Endothelial cell of umbilical vein (primary cell): Measurements from ENCODE around the gene ABCB9. TPM values are rescaled to one million over a fixed set of nuclear protein-coding genes. Genes with fewer than 3 reads are reported as not detected.

ENCODE experiments used
- BruUV-seq: library from RNA; stranded (reverse); fragments of 400-500 nt; replicated peaks from 2 replicates; lab custom pipeline; 2021; lab: Mats Ljungman, UMichigan
- CTCF ChIA-PET: fragments of 300-600, 350-600 bp; sonication (Branson Sonifier 250); formaldehyde crosslinking; loops from one replicate; lab custom pipeline; 2021; ENCODE audit warnings: antibody characterized with exemption, inconsistent platforms; lab: Charles Lee
- POLR2A ChIA-PET: fragments of 300-600, 350-600 bp; sonication (Branson Sonifier 250); formaldehyde crosslinking; loops from one replicate; lab custom pipeline; 2021; ENCODE audit warnings: antibody characterized with exemption, inconsistent platforms; lab: Charles Lee
- DNase-seq: peaks from one replicate; pipeline ENCODE4 v3.0.0-alpha.2; 2011; ENCODE audit warnings: low read depth, low spot score
- FAIRE-seq: peaks from 2 replicates; lab custom pipeline; 2011; peaks lifted over from hg19 to GRCh38; lab: Jason Lieb, UNC
- H2AFZ ChIP-seq: 2 replicates; pipeline ENCODE4 v1.6.0; 2012; ENCODE audit warnings: low read depth, low read length, control low read depth, inconsistent platforms
- H3K27ac ChIP-seq: 2 replicates; pipeline ENCODE4 v1.5.1; 2011; ENCODE audit warnings: low read depth, mild to moderate bottlenecking, control low read depth, low read length, moderate library complexity; ENCODE audit not compliant: insufficient read depth
- H3K27me3 ChIP-seq, 2 experiments: 2 replicates each; pipeline versions ENCODE4 v1.6.0 to v1.6.1; 2011; ENCODE audit warnings: low read length in 2 of 2, mixed read lengths in 1 of 2; ENCODE audit not compliant: control insufficient read depth in 2 of 2, insufficient read depth in 2 of 2
- H3K36me3 ChIP-seq, 2 experiments: 2 replicates in 1 of 2; 3 replicates in 1 of 2; pipeline ENCODE4 v1.5.1; 2011; ENCODE audit warnings: low read length in 2 of 2, mild to moderate bottlenecking in 1 of 2, moderate library complexity in 1 of 2; ENCODE audit not compliant: control insufficient read depth in 2 of 2, insufficient read depth in 2 of 2; ENCODE audit errors: extremely low read depth in 1 of 2
- H3K4me1 ChIP-seq: 3 replicates; pipeline ENCODE4 v1.5.1; 2011; ENCODE audit warnings: mild to moderate bottlenecking, low read length; ENCODE audit not compliant: control insufficient read depth, insufficient read depth; ENCODE audit errors: extremely low read depth
- H3K4me2 ChIP-seq: 2 replicates; pipeline ENCODE4 v1.6.1; 2011; ENCODE audit warnings: low read length, control low read depth, mixed read lengths; ENCODE audit not compliant: insufficient read depth
- H3K4me3 ChIP-seq, 3 experiments: fragments of 200-600 bp in 1 of 3; sonication (generic), shearing (Covaris generic) in 1 of 3; replicated peaks in 1 of 3; 2 replicates each; pipeline ENCODE4 v1.5.1; 2011 to 2016; ENCODE audit warnings: control low read depth in 3 of 3, low read length in 3 of 3, mild to moderate bottlenecking in 2 of 3, inconsistent platforms in 1 of 3, low read depth in 1 of 3, moderate library complexity in 1 of 3; ENCODE audit not compliant: insufficient read depth in 1 of 3
- H3K79me2 ChIP-seq: 2 replicates; pipeline ENCODE4 v1.6.0; 2012; ENCODE audit warnings: low read length, inconsistent platforms; ENCODE audit not compliant: control insufficient read depth, insufficient read depth
- H3K9ac ChIP-seq: replicated peaks from 2 replicates; pipeline ENCODE3; 2011; ENCODE audit warnings: low read length, control low read depth; ENCODE audit not compliant: insufficient read depth; ENCODE audit errors: extremely low read depth
- H3K9me1 ChIP-seq: replicated peaks from 3 replicates; pipeline ENCODE4 v1.6.0; 2011; ENCODE audit warnings: mild to moderate bottlenecking, low read length; ENCODE audit not compliant: control insufficient read depth, insufficient read depth; ENCODE audit errors: extremely low read depth
- H3K9me3 ChIP-seq: replicated peaks from 2 replicates; pipeline ENCODE4 v1.5.1; 2012; ENCODE audit warnings: low read length, inconsistent platforms; ENCODE audit not compliant: control insufficient read depth, insufficient read depth
- H4K20me1 ChIP-seq: replicated peaks from 2 replicates; pipeline ENCODE3; 2011; ENCODE audit warnings: mild to moderate bottlenecking, low read length; ENCODE audit not compliant: control insufficient read depth, insufficient read depth; ENCODE audit errors: extremely low read depth
- EZH2 ChIP-seq: IDR thresholded peaks from 2 replicates; pipeline ENCODE4 v1.6.1; 2012; ENCODE audit warnings: borderline replicate concordance, low read depth, mild to moderate bottlenecking, moderate library complexity, low read length, inconsistent platforms; ENCODE audit not compliant: severe bottlenecking
- FOS ChIP-seq: IDR thresholded peaks from 2 replicates; pipeline ENCODE4 v1.6.1; 2011; ENCODE audit warnings: mild to moderate bottlenecking, low read length, moderate library complexity, borderline replicate concordance; ENCODE audit not compliant: insufficient read depth
- GATA2 ChIP-seq: IDR thresholded peaks from 2 replicates; pipeline ENCODE4 v1.7.0; 2011; ENCODE audit warnings: low read depth, mild to moderate bottlenecking, moderate library complexity, mixed read lengths, low read length; ENCODE audit not compliant: insufficient read length, insufficient read depth
- JUN ChIP-seq: IDR thresholded peaks from 2 replicates; pipeline ENCODE4 v1.6.1; 2011; ENCODE audit warnings: borderline replicate concordance, low read depth; ENCODE audit not compliant: insufficient read length, insufficient read depth
- MYC ChIP-seq: IDR thresholded peaks from one replicate; pipeline ENCODE4 v1.6.1; 2011; ENCODE audit warnings: mild to moderate bottlenecking, low read depth, low read length
- POLR2A ChIP-seq: IDR thresholded peaks from 2 replicates; pipeline ENCODE4 v1.6.1; 2012; ENCODE audit warnings: low read depth, mild to moderate bottlenecking, control low read depth, low read length
- POLR2AphosphoS5 ChIP-seq: IDR thresholded peaks from 2 replicates; pipeline ENCODE4 v1.6.1; 2012; ENCODE audit warnings: low read depth, mild to moderate bottlenecking, control low read depth, low read length, moderate library complexity; ENCODE audit not compliant: insufficient read depth
- dilution Hi-C: fragments of 300-500 bp; cut with MboI; formaldehyde crosslinking; loops from one replicate; pipeline ENCODE4 v1.15.0; 2019; ENCODE audit warnings: low sequenced_read_pairs; ENCODE audit not compliant: extremely low pct_ligation_motif_present
- intact Hi-C: fragments of 100-400 bp; cut with micrococcal nuclease; formaldehyde crosslinking; loops from one replicate; pipeline ENCODE4 v1.10.0; 2022
- polyA plus RNA-seq, 4 experiments: library from polyadenylated mRNA; depleted of rRNA in 3 of 4; stranded (reverse) in 3 of 4; unstranded in 1 of 4; fragments of >200 nt; gene quantifications; 2 replicates each; pipeline versions ENCODE4 v1.2.1 to v1.2.3, GENCODE V29; 2011 to 2012; ENCODE audit warnings: missing spikeins in 1 of 4
- total RNA-seq: library from RNA; stranded (reverse); gene quantifications from 2 replicates; pipeline ENCODE4 v1.2.3, GENCODE V29; 2021
- TF ChIP-seq, protein P1 (sequence below): IDR thresholded peaks from 2 replicates; pipeline ENCODE4 v1.6.1; 2011; ENCODE audit not compliant: insufficient read depth, insufficient read length
- TF ChIP-seq, protein P2 (sequence below), 2 donors: IDR thresholded peaks; 1 replicate in 1 of 2; 2 replicates in 1 of 2; pipeline ENCODE4 v1.5.1; 2011; ENCODE audit warnings: low read length in 2 of 2, mild to moderate bottlenecking in 2 of 2, moderate library complexity in 2 of 2, control low read depth in 1 of 2, inconsistent platforms in 1 of 2, low read depth in 1 of 2; ENCODE audit not compliant: insufficient read depth in 1 of 2; ENCODE audit errors: extremely low read depth in 1 of 2

The ABCB9 gene
- total and polyA plus RNA-seq, 2 donors (not counting 3 experiments of a cell fraction or from before 2014, with no cell fraction given), result 11.7 to 16.9 TPM

DNA sequence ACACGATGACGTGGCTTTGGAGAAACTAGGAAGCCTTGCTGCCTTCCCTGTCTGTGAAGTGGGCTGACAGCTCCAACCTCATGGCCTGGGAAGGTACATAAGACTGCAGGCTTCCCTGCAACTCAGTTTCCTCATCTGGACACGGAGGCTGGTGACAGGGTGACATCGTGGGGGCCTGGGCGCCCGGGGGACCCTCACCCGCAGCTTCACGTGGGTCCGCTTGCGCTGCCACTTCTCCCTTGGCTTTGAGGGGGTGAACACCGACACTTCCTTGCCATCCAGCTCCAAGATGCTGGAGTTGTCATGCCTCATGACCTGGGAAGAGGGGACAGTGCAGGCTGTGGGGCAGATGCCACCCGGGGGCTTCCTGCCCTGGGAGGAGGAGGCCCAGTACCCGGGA lies 21.8 kb upstream of the ABCB9 start:
- Histone ChIP-seq H3K27me3 (no peaks in the 10 kb centered on the region), H3K9ac (no peak overlapping the region), H3K4me3 (no peak overlapping the region), H3K9me1 (no peaks in the 10 kb centered on the region), H4K20me1 (no peaks in the 10 kb centered on the region), H2AFZ (no peak overlapping the region), H3K36me3 (peaks cover 0 to 5% of the 10 kb centered on the region in 2 experiments), H3K9me3 (no peaks in the 10 kb centered on the region), H3K4me2 (no peak overlapping the region), H3K4me1 (peaks cover 13% of the 10 kb centered on the region), H3K79me2 (peaks cover 2% of the 10 kb centered on the region), H3K27ac (no peak overlapping the region)
- ChIA-PET CTCF (interaction anchor here (1.9 kb wide), 1 partner anchor 250 kb away, joined by 8 read pairs; no protein-coding TSS in a partner anchor), POLR2A (no interaction called here)
- DNase-seq, result no peak
- intact Hi-C loops, result no loop called here
- BruUV-seq, result no TSS peak
- TF ChIP-seq FOS, result no peak
- TF ChIP-seq, protein P1, sequence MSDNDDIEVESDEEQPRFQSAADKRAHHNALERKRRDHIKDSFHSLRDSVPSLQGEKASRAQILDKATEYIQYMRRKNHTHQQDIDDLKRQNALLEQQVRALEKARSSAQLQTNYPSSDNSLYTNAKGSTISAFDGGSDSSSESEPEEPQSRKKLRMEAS, result no peak
- no peak for TF ChIP-seq EZH2
- TF ChIP-seq JUN, result no peak
- TF ChIP-seq, protein P2, sequence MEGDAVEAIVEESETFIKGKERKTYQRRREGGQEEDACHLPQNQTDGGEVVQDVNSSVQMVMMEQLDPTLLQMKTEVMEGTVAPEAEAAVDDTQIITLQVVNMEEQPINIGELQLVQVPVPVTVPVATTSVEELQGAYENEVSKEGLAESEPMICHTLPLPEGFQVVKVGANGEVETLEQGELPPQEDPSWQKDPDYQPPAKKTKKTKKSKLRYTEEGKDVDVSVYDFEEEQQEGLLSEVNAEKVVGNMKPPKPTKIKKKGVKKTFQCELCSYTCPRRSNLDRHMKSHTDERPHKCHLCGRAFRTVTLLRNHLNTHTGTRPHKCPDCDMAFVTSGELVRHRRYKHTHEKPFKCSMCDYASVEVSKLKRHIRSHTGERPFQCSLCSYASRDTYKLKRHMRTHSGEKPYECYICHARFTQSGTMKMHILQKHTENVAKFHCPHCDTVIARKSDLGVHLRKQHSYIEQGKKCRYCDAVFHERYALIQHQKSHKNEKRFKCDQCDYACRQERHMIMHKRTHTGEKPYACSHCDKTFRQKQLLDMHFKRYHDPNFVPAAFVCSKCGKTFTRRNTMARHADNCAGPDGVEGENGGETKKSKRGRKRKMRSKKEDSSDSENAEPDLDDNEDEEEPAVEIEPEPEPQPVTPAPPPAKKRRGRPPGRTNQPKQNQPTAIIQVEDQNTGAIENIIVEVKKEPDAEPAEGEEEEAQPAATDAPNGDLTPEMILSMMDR (IDR thresholded peaks at IDR 0.05; ENCODE audit: extremely low read depth in 1 of 2, insufficient read depth in 1 of 2, low read depth in 1 of 2, low read length in 2 of 2), result no peak
- no peak for TF ChIP-seq MYC
- TF ChIP-seq POLR2AphosphoS5, result no peak
- no peak for TF ChIP-seq GATA2
- no peak for TF ChIP-seq POLR2A
- no peak for FAIRE-seq
- dilution Hi-C loops, result no loop called here
